ENCODE data around the gene MMP15.

MMP15 gene

DNA sequence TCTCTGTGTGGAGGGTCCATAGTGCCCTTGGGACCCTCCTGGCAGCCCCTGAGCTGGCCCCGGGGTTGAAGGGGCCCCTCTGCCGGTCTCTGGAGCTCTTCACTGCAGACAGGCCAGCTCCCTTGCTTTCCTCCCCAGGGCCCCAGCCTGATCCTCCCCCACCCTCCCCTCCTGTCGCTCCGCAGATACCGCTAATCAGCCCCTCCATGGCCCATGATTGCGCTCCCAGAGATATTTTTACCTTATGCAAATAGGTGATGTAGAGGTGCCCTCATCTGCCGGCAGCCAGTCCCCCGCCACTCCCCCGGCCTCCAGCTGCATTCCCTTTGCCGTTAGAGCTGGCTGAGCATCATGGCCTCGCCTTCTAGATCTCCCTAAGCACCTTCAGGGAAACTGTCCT, 9.2 kb downstream of the MMP15 start:
- DNase-seq (ENCODE audit: low read depth in 1 of 2, low spot score in 1 of 2), result no peak

DNA sequence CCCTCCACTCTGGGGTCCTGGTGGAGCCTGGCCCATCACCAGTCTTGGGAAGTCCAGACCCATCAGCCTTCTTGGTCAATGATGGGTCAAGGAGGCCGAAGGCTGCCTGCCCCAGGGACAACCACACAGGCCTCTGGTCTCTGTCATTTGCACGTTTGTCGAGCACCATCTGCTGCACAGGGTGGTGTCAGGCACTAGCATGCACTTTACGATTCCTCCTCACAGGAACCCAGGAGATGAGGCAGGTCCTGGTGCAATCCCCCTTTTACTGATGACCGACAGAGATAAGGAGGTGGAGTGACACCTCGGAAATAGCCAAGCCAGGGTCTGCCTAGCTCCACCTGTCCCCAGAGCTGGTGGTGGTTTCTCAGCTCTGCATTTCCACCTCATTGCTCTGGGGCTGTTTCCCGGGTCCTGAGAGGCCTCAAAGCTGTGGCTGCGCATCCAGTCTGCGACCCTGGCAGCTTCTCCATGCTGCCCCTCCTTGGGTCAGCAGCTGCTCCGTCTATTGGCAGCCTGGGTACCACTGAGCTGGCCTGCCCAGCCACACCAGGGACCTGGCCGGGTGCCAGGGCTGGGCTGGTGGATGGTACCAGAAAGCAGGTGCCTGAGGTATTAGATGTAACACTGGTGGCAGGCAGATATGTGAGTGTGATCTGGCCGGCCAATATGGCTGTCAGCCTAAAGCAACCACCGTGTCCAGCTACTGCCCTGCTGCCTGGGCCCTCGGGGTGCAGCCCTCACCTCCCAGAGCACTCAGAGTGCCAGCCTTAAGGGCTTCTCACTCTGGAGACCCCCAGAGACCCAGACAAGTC, 10.0 kb downstream of the MMP15 start:
- no peak for DNase-seq (ENCODE audit: low read depth in 1 of 2, low spot score in 1 of 2)

DNA sequence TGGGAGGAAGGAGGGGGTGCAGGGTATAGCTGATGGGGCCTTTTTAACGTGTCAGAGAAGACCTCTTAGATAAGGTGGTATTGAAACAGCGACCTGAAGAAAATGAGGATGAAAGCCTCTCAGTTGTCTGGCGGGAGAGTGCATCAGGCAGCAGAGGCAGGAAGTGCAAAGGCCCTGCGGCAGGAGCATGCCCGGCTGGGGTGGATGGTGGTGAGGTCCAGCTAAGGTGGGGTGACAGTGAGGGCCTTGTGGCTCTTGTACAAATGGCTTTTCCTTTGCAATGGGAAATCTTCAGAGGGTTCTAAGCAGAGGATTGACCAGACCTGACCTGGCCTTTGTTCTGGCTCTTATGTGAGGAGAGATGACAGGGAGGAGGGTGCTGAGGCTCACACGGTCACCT, 11.4 kb downstream of the MMP15 start:
- DNase-seq (ENCODE audit: low read depth in 1 of 2, low spot score in 1 of 2), result no peak

DNA sequence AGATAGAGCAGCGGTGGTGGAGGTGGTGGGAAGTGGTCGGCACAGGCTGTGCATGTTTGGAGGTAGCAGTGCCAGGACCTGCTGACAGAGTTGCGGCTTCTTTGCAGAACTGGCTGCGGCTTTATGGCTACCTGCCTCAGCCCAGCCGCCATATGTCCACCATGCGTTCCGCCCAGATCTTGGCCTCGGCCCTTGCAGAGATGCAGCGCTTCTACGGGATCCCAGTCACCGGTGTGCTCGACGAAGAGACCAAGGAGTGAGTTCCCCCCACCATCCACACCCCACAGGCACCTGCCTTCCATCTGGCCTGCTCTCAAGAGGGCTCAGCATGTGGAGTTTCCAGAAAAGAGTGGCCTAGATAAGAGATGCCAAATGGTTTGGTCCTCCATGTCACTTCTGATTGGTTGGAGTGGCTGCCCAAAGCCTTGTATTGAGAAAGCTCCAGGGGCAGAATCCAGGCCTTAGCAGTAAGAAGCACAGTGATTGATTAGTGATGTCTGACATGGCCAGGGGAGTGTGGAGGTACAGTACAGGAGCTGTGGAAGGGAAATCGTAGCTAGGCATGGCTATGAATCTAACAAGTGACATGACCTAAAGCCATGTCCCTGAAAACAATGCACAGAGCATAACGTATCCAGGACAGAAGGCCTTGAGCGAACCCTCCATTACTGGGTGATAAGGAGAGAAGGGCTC, 12.0 kb downstream of the MMP15 start:
- no peak for DNase-seq (ENCODE audit: low read depth in 1 of 2, low spot score in 1 of 2)

- DNase-seq (ENCODE audit: low read depth in 1 of 2, low spot score in 1 of 2), result no peak
Measured at GRCh38 chr16:58038219-58038641, 12.7 kb downstream of the MMP15 start.

- DNase-seq (ENCODE audit: low read depth in 1 of 2, low spot score in 1 of 2), result no peak
Measured at GRCh38 chr16:58039829-58040495, 14.4 kb downstream of the MMP15 start.

- DNase-seq (ENCODE audit: low read depth in 1 of 2, low spot score in 1 of 2), result no peak
Measured at GRCh38 chr16:58040496-58040846, 14.9 kb downstream of the MMP15 start.

DNA sequence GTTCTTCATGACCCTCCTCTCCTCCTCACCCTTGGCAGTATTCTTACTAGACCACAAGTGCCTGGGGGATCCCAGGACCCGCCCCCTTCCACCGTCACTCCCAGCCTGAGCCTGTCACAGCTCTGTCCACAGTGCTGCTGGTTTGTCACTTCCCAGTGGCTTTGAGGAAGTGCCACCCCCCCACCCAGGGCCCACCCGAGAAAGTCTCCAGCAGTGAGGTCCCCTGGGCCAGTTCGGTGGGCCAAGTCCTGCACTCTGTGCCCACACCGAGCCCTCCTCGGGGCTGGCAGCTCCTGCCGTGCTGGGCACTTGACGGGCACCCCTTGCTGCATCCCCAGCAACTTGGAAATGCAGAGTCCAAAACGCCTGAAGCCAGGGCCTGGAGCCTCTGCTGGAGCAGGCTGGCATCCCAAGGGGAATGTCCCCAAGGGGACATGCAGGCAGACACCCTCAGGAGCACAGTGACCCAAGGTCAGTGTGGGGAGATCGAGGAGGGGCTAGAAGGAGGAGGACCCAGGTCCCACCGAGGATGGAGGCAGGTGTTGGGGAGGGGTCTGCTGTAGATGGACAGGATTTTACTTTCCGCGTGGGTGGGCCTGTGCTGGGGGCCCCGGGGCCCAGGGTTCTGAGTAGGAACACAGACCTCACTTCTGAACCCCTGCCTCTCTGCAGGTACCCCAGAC, 15.5 kb downstream of the MMP15 start:
- DNase-seq (ENCODE audit: low read depth in 1 of 2, low spot score in 1 of 2), result no peak

DNA sequence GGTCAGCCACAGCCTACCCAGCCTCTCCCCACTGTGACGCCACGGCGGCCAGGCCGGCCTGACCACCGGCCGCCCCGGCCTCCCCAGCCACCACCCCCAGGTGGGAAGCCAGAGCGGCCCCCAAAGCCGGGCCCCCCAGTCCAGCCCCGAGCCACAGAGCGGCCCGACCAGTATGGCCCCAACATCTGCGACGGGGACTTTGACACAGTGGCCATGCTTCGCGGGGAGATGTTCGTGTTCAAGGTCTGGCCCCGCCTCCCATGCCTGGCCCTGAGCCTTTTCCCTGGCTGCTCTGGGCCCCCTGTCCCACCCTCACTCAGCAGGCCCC, 16.0 kb downstream of the MMP15 start:
- no peak for DNase-seq (ENCODE audit: low read depth in 1 of 2, low spot score in 1 of 2)

DNA sequence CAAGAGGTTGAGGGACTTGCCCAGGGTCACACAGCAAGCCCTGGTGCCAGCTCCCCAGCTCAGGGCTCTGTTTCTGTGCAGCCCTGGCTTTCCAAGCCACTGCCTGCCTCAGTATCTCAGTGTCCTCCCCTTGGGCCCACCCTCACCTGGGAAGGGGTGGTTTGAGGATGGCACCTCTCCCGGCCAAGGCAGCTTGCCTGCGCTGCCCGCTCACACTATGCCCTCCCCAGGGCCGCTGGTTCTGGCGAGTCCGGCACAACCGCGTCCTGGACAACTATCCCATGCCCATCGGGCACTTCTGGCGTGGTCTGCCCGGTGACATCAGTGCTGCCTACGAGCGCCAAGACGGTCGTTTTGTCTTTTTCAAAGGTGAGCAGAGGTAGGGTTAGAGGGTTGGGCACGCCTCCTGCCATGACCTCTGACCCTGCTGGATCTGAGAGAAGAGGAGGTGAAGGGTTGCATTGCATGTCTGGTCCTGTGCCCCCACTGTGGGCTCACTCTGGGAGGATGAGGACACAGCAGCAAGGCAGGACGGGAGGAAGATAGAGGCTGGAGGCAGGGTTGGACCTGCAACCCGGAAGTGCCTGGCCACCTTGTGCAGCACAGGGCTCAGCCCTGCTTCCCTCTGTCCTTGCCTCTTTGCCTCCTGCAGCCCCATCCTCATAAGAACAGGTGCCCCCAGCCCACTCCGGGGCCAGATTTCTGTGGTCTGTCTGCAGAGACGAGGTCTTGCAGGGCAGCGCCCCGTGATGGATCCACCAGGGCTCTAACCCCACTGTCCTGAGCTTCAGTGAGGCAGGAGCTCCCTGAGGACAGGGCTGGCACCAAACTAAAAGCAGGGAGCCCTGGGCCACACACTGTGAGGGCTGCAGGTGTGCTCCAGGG, 16.7 kb downstream of the MMP15 start:
- no peak for DNase-seq (ENCODE audit: low read depth in 1 of 2, low spot score in 1 of 2)

- DNase-seq (ENCODE audit: low read depth in 1 of 2, low spot score in 1 of 2), result no peak
Measured at GRCh38 chr16:58042886-58043515, 17.4 kb downstream of the MMP15 start.

DNA sequence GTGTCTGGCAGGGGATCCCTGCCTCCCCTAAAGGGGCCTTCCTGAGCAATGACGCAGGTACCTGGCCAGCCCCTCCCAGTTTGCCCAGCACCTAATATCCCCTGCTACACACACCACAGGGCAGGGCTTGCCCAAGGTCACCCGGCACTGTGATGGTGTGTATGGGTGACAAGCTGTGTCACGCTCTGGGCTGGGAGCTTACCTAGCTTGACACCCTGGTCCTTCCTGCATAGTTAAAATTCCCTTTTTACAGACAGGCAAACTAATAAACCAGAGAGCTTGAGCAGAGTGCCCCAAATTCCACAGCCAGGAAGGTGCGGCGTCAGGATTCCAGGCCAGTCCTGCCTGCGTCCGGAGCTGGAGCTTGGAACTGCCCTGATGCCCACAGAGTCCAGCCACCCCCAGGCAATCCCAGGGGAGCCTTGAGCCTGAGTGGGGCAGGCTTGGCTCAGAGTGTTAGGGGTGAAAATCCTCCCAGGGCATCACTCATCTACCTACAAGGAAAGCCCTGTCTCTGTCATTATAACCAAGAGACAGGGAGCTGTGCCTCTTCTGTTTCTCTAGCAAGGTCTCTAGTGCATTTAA, 18.1 kb downstream of the MMP15 start:
- DNase-seq (ENCODE audit: low read depth in 1 of 2, low spot score in 1 of 2), result no peak

GRCh38 chr16:58044266-58045019, 18.9 kb downstream of the MMP15 start:
- DNase-seq (ENCODE audit: low read depth in 1 of 2, low spot score in 1 of 2), result no peak

DNA sequence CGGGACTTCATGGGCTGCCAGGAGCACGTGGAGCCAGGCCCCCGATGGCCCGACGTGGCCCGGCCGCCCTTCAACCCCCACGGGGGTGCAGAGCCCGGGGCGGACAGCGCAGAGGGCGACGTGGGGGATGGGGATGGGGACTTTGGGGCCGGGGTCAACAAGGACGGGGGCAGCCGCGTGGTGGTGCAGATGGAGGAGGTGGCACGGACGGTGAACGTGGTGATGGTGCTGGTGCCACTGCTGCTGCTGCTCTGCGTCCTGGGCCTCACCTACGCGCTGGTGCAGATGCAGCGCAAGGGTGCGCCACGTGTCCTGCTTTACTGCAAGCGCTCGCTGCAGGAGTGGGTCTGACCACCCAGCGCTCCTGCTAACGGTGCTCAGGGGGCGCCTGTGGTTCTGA, 19.5 kb downstream of the MMP15 start:
- DNase-seq (ENCODE audit: low read depth in 1 of 2, low spot score in 1 of 2), result no peak

- no peak for DNase-seq (ENCODE audit: low read depth in 1 of 2, low spot score in 1 of 2)
Measured at GRCh38 chr16:58046054-58046881, 20.7 kb downstream of the MMP15 start.

DNA sequence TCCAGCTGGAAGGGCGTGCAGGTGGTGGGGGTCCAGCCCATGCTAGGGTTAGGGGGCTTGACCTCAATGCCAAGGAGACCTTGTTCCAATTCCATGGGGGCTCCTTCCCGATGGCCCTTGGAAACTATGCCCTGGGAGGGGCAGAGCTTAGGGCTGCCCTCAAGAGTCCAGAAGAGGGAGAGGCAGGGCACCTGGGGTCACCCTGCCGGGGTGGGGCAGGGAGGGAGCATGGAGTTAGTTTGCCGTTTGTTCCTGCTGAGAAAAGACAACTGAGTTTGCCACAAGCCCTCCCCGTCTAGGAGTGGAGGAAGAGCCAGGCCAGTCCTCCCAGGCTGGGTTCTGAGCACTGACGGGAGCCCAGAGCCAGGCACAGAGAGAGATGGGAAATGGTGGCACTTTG, 21.4 kb downstream of the MMP15 start:
- DNase-seq (ENCODE audit: low read depth in 1 of 2, low spot score in 1 of 2), result no peak

DNA sequence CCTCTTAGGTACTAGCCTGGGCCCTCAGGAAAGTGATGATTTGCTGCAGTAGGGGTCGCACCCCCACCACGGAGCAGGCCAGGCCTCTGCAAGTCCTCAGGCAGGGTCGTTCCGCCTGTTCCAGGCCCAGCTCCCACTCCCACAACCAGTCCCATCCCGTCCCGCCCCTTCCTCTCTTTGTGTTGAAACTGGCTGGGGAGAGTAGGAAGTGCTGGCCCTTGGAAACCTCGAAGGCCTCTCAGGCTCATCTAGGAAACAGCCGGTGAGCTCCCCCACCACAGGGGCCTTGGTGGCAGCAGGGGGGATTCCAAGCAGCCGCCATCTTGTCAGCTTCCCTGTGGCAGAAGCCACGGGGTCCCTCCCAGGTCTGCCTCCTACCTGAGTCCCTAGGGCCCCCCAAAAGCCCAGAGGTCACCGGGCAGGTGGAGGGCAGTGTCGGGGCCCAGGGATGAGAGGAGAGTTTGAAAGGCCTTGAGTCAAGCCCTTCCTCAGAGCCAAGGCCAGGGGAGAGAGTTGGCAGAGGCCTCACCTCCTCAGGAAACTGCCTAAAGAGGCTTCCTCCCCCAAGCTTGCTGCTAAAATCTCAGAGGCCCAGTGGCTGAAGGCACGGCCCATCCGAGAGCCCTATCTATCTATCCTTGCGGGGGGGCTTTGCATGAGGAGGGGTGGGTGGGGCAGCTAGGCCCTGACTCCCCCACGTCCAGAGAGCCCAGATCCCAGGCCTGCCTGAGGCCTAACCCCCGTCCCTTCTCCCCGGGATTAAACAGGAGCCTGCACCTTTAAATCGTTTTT, 22.2 kb downstream of the MMP15 start:
- no peak for DNase-seq (ENCODE audit: low read depth in 1 of 2, low spot score in 1 of 2)
